Lower leg skin (tissue), 4 donors: ENCODE results near the gene NATD1. TPM values are rescaled to one million over a fixed set of nuclear protein-coding genes. Genes with fewer than 3 reads are reported as not detected.

Source experiments
- DNase-seq, 2 donors: peaks; one replicate each; pipeline ENCODE4 v3.0.0-alpha.2; 2019; ENCODE audit warnings: low spot score in 2 of 2
- H3K4me3 ChIP-seq: fragments of 200-600 bp; sonication (generic); 2 replicates; pipeline ENCODE4 v1.5.1; 2017; ENCODE audit warnings: mild to moderate bottlenecking, low read depth; ENCODE audit not compliant: poor library complexity, severe bottlenecking
- CTCF ChIP-seq, 3 donors: fragments of 450-650 bp; IDR thresholded peaks; one replicate each; pipeline ENCODE4 v1.5.1; 2016; ENCODE audit warnings: antibody characterized with exemption in 3 of 3, mild to moderate bottlenecking in 3 of 3, moderate library complexity in 2 of 3
- POLR2A ChIP-seq, 2 donors: fragments of 450-650 bp; IDR thresholded peaks; one replicate each; pipeline ENCODE4 v1.6.1; 2016 to 2017; ENCODE audit warnings: antibody characterized with exemption in 2 of 2, mild to moderate bottlenecking in 1 of 2, moderate library complexity in 1 of 2
- WGBS, 2 donors: methylation state at CpG; one replicate each; pipeline ENCODE4 v1.1.5; 2018; 5-methylcytosine and 5-hydroxymethylcytosine counted together
- intact Hi-C: fragments of 100-400 bp; cut with DNase I; formaldehyde crosslinking; loops from one replicate; pipeline ENCODE4 v1.15.0; 2023; ENCODE audit warnings: low total_unique reads
- total RNA-seq, 4 donors: library from RNA; depleted of rRNA; stranded (reverse); fragments of >200 nt; gene quantifications; one replicate each; pipeline ENCODE4 v1.1.0, GENCODE V29; 2016

NATD1 gene
- total RNA-seq, 4 donors from 2014 or later: 12.3 to 18.8 (median 16.0) TPM

GRCh38 chr17:21291357-21291756 is 38.1 kb upstream of the NATD1 start:
- H3K4me3 ChIP-seq: no peak overlapping the region
- peak in 1 of 2 donors; percentile 80 for DNase-seq
- intact Hi-C loops: no loop called here
- TF ChIP-seq POLR2A (IDR thresholded peaks at IDR 0.05) (no peak), CTCF (IDR thresholded peaks at IDR 0.05) (no peak)
- 72 to 73% methylated on average over 10 of the region's 10 CpGs for WGBS, 2 donors

GRCh38 chr17:21289902-21290571 is 36.8 kb upstream of the NATD1 start:
- no peak overlapping the region for H3K4me3 ChIP-seq
- intact Hi-C loops: no loop called here
- 46 to 47% methylated on average over 16 of the region's 18 CpGs for whole genome bisulfite sequencing, 2 donors
- no peak for TF ChIP-seq POLR2A (IDR thresholded peaks at IDR 0.05)
- TF ChIP-seq CTCF (IDR thresholded peaks at IDR 0.05): no peak
- DNase-seq: peak in 1 of 2 donors; percentile 85

- intact Hi-C loops: no loop called here
- TF ChIP-seq CTCF (IDR thresholded peaks at IDR 0.05) (no peak), POLR2A (IDR thresholded peaks at IDR 0.05) (no peak)
- no peak overlapping the region for H3K4me3 ChIP-seq
- WGBS, 2 donors: 64 to 66% methylated on average over 9 to 10 of the region's 11 CpGs
- DNase-seq: peak in 1 of 2 donors; percentile 69
These were observed 36.1 kb upstream of the NATD1 start for GRCh38 chr17:21289175-21289901.

- no peak for TF ChIP-seq CTCF (IDR thresholded peaks at IDR 0.05)
- no peak for TF ChIP-seq POLR2A (IDR thresholded peaks at IDR 0.05)
- intact Hi-C loops: no loop called here
- no peak overlapping the region for H3K4me3 ChIP-seq
- peak in 1 of 2 donors; percentile 86 for DNase-seq
- WGBS, 2 donors: 43 to 49% methylated on average over 6 of the region's 6 CpGs
These were observed 35.4 kb upstream of the NATD1 start for GRCh38 chr17:21288571-21289017.

GRCh38 chr17:21287703-21288449 is 34.7 kb upstream of the NATD1 start:
- TF ChIP-seq CTCF (IDR thresholded peaks at IDR 0.05) (no peak), POLR2A (IDR thresholded peaks at IDR 0.05) (no peak)
- intact Hi-C loops: no loop called here
- 1% methylated on average over 10 to 11 of the region's 18 CpGs for WGBS, 2 donors
- peak; percentile 95 to 99 for DNase-seq
- no peak overlapping the region for H3K4me3 ChIP-seq
